HT1080 (cell line): ENCODE results near the gene JPH4. TPM values are rescaled to one million over a fixed set of nuclear protein-coding genes. Genes with fewer than 3 reads are reported as not detected.
"Not testable (repeated sequence)": the region's sequence is repeated elsewhere in the genome, so short reads cannot be mapped to it uniquely, and the experiment has no call there.

Experiments used
- DNase-seq: peaks from one replicate; pipeline ENCODE4 v3.0.0-alpha.2; 2015; ENCODE audit warnings: low read depth
- total RNA-seq: library from RNA; depleted of rRNA; stranded (reverse); fragments of >200 nt; shearing (Covaris generic); gene quantifications from 2 replicates; pipeline ENCODE4 v1.2.3, GENCODE V29; 2014

The JPH4 gene
- total RNA-seq, 1 experiment from 2014 or later, result 36.3 TPM

GRCh38 chr14:23609411-23610089 is 31.0 kb upstream of the JPH4 start:
- not testable (repeated sequence) for DNase-seq

DNA sequence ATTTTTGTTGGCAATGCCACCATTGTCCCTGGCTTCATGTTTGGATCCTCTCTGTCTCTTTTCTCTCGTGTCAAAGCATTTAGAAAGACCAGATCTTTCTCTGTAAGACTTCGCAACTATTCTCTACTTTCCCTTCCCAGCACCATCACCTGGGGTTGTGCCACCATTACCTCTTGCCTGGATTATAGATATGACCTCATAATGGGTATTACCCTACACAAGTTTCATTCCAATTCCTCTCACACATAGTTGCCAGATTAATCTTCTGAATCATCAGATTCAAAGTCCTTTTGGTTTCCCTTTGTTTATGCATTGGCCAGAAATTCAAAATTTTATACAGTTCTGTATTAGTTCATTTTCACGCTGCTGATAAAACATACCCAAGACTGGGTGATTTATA is 30.4 kb upstream of the JPH4 start:
- DNase-seq, result no peak

- DNase-seq, result no peak
Observed at GRCh38 chr14:23608454-23608853, 29.9 kb upstream of the JPH4 start.

DNA sequence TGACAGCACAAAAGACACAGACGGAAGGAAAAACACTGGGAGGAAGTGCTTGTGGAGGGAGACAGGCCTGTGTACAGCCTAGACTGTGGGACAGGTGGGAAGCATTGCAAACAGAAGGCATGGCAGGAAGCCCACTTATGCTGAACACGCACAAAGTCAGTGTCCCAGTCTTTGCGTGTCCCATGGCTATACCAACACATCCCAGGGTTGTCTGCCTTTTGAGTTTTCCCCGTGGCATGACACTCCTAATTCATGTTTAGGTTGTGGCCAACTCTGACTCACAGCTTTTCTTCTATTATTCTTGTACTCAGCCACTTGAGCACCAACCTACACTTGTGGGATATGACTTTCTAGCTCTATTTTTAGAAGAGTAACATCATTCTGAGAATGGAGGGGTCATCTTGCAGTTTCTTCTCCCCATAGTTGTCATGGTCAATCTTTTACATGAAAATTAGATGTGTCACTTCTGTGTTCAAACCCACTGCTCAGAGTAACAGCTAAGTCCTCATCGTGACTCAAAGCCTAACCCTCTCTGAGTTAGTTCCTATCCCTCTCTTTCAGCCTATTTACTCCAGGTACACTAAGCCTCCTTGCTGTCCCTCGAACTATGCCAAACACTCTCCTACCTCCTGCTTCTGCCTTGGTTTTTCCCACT is 27.5 kb upstream of the JPH4 start:
- peak; percentile 66 for DNase-seq

- no peak for DNase-seq
Observed at GRCh38 chr14:23604675-23605170, 26.1 kb upstream of the JPH4 start.

GRCh38 chr14:23604148-23604547 is 25.6 kb upstream of the JPH4 start:
- no peak for DNase-seq

DNA sequence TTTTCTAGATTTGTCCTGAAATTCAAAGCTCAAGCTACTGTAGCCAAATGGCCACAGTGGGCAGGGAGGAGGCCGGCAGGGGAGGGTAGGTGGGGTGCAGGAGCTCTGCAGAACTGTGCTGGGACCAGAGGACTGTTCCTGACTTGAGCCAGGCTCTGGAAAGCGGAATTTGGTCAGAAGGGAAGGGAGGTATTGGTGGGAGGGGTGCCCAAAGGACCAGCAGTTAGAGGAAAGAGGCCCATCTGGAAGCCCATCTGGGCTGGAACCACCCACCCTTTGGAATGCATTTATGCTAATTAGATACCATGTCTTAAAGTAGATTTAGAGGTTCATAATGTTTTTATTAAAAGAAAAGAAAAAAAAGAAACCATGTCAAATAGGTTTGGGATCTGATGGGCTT is 24.5 kb upstream of the JPH4 start:
- no peak for DNase-seq

GRCh38 chr14:23602181-23603095 is 23.8 kb upstream of the JPH4 start:
- no peak for DNase-seq

GRCh38 chr14:23601845-23602180 is 23.2 kb upstream of the JPH4 start:
- no peak for DNase-seq

DNA sequence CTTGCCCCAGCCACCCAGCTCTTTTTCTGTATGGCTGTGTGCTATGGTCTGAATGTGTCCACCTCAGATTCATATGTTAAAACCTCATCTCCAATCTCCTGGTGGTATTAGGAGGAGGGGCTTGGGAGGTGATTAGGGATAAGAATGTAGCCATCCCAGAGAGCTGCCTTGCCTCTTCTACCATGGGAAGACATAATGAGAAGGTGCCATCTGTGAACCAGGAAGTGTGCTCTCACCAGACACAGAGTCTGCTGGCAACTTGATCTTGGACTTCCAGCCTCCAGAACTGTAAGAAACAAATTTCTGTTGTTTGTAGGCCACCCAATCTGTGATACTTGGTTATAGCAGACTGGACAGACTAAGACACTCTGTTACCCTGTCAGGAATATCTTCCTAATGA is 22.8 kb upstream of the JPH4 start:
- no peak for DNase-seq

DNA sequence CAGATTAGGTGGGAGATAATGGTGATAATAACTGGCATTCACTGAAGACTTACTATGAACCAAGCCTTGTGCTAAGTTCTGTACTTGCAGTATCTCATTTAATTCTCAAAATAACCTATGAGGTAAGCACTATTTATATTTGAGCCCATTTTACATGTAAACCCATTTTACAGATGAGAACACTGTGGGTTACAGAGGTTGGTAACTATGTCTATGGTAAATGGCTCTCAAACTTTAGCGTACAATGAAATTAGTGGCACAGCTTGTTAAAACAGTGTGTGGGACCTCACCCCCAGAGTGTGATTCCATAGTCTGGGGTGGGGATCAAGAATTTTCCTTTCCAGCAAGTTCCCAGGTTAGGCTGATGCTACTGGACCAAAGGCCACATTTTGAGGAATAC is 22.2 kb upstream of the JPH4 start:
- no peak for DNase-seq

DNA sequence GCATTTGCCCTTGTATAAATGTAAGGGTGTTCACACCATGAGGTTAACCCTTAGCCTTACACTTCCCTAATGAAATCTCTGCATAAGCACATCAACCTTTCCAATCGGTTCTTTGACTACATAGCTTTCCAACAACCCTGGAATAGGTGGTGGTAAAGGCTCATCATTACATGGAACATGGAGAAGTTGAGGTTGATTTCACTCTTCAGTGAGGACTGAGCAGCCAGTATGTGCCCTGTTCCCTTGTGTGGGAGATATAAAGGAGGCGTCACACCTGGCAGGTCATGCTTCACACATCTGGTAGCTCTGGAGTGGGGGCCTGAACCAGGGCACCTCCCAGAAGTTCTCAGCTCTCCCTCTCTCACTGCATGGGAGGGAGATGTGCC is 21.7 kb upstream of the JPH4 start:
- no peak for DNase-seq

DNA sequence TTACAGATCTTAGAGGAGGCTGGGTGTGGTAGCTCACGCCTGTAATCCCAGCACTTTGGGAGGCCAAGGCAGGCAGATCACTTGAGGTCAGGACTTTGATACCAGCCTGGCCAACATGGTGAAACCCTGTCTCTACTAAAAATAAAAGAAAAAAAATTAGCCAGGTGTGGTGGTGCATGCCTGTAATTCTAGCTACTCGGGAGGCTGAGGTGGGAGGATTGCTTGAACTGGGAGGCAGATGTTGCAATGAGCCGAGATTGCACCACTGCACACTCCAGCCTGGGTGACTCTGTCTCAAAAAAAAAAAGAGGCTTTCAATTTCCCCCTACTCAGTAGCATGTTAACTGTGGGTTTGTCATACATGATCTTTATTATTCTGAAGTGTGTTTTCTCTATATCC is 15.6 kb upstream of the JPH4 start:
- DNase-seq, result not testable (repeated sequence)

GRCh38 chr14:23590198-23590597 is 11.6 kb upstream of the JPH4 start:
- no peak for DNase-seq

DNA sequence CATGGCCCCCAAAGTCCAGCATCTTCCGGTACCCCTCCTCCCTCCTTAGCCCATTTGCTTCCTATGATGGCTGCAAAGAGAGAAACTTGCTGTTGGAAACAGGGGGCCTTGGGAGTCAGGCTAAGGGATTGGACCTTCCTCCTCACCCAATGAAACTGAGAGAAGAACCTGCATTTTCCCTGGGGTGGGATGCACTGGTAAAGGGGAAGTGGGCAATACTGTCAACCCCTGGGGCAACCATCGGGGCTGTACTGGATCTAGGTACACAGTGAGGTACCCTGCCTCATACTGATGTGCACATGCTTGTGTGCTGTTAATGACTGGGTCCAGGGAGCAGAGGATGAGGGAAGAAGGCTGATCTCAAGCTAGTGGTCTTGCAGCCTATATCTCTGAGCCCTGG is 11.0 kb upstream of the JPH4 start:
- no peak for DNase-seq

- DNase-seq, result peak; percentile 90
Observed at GRCh38 chr14:23588884-23589598, 10.5 kb upstream of the JPH4 start.

DNA sequence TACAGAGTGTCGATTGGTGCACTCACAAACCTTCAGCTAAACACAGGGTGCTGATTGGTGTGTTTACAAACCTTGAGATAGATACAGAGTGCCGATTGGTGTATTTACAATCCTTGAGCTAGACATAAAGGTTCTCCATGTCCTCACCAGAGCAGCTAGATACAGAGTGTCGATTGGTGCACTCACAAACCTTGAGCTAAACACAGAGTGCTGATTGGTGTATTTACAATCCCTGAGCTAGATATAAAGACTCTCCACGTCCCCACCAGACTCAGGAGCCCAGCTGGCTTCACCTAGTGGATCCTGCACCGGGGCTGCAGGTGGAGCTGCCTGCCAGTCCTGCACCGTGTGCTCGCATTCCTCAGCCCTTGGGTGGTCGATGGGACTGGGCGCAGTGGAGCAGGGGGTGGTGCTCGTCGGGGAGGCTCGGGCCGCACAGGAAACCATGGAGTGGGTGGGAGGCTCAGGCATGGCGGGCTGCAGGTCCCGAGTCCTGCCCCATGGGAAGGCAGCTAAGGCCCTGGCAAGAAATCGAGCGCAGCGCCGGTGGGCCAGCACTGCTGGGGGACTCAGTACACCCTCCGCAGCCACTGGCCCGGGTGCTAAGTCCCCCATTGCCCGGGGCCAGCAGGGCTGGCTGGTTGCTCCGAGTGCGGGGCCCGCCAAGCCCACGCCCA is 6.1 kb upstream of the JPH4 start:
- not testable (repeated sequence) for DNase-seq

DNA sequence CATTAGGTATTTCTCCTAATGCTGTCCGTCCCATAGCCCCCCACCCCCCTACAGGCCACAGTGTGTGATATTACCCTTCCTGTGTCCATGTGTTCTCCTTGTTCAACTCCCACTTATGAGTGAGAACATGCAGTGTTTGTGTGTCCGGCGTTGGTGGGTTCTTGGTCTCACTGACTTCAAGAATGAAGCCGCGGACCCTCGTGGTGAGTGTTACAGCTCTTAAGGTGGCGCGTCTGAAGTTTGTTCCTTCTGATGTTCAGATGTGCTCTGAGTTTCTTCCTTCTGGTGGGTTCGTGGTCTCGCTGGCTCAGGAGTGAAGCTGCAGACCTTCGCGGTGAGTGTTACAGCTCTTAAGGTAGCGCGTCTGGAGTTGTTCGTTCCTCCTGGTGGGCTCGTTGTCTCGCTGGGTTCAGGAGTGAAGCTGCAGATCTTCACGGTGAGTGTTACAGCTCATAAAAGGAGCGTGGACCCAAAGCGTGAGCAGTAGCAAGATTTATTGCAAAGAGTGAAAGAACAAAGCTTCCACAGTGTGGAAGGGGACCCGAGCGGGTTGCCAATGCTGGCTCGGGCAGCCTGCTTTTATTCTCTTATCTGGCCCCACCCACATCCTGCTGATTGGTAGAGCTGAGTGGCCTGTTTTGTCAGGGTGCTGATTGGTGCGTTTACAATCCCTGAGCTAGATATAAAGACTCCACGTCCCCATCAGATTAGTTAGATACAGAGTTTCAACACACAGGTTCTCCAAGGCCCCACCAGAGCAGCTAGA is 5.4 kb upstream of the JPH4 start:
- DNase-seq, result peak; percentile 93

DNA sequence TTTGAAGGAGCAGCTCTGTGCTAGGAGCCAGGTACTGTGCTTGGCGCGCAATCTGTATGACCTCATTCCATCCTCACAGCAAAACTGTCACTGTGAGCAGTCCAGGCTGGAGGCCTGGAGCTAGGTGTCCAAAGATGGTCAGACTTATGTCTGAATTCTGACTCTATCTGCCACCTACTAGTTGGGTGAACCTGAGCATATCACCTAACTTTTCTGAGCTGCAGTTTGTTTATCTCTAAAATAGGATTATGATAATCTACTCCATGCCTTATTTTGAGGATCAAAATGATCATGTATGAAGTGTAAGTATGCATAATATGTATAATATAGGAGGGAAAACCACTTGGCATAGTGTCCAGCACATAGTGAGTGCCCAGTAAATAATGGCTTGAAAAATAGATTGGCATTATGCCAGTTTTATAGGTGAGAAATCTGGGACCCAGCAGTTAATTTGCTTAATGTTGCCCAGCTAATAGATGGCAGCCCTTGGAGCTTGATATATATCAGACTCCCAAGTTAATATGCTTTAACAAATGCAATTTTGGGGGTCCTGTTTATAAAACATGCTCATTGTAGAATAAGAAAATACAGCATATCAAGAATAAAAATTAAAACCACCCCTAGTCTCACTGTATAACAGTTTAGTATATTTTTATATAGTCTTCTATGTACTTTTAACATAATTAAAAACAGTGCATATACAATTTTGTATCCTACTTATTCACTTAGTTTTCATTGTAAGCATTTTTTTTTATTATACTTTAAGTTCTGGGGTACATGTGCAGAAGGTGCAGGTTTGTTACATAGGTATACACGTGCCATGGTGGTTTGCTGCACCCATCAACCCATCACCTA is 4.5 kb upstream of the JPH4 start:
- DNase-seq, result peak; percentile 86
